ENCODE data around the gene KIRREL3. TPM values are rescaled to one million over a fixed set of nuclear protein-coding genes. Genes with fewer than 3 reads are reported as not detected.

Gene KIRREL3
- total RNA-seq, 3 donors from 2014 or later, result 0.32 to 0.33 TPM; not detected in 1

DNA sequence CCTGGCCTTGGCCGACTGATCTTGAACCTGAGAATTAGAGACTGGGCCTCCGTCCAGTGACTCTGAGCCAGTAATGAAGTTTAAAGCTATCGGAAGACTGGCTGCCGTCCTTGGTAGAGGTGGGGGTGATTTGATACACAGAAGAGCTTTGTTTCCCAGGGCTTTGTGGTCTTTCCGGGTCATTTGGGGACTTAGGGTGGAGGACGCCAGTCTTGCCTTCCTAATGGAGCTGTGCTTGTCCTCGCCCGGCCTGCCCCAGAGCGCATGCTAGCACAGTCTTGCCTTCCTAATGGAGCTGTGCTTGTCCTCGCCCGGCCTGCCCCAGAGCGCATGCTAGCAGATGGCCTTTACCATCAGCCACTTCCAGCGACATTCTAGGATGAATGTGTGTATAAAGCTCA lies 579.3 kb downstream of the KIRREL3 start:
- no peaks in the 10 kb centered on the region for H3K27me3 ChIP-seq
- H3K4me1 ChIP-seq, result peaks cover 5 to 9% of the 10 kb centered on the region in 2 donors
- peak overlapping the region; percentile 60 to 61 for H3K27ac ChIP-seq
- no peak overlapping the region for H3K4me3 ChIP-seq
- DNase-seq (ENCODE audit: low spot score in 2 of 2), result no peak
- no peaks in the 10 kb centered on the region for H3K36me3 ChIP-seq
- intact Hi-C loops (cut with DNase I; ENCODE audit: low total_unique reads), result no loop called here
- H3K9me3 ChIP-seq, result no peaks in the 10 kb centered on the region
- no peak for TF ChIP-seq POLR2AphosphoS5 (IDR thresholded peaks at IDR 0.05)
- TF ChIP-seq, protein P1, sequence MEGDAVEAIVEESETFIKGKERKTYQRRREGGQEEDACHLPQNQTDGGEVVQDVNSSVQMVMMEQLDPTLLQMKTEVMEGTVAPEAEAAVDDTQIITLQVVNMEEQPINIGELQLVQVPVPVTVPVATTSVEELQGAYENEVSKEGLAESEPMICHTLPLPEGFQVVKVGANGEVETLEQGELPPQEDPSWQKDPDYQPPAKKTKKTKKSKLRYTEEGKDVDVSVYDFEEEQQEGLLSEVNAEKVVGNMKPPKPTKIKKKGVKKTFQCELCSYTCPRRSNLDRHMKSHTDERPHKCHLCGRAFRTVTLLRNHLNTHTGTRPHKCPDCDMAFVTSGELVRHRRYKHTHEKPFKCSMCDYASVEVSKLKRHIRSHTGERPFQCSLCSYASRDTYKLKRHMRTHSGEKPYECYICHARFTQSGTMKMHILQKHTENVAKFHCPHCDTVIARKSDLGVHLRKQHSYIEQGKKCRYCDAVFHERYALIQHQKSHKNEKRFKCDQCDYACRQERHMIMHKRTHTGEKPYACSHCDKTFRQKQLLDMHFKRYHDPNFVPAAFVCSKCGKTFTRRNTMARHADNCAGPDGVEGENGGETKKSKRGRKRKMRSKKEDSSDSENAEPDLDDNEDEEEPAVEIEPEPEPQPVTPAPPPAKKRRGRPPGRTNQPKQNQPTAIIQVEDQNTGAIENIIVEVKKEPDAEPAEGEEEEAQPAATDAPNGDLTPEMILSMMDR (IDR thresholded peaks at IDR 0.05), result no peak
- TF ChIP-seq POLR2A (IDR thresholded peaks at IDR 0.05), result no peak

DNA sequence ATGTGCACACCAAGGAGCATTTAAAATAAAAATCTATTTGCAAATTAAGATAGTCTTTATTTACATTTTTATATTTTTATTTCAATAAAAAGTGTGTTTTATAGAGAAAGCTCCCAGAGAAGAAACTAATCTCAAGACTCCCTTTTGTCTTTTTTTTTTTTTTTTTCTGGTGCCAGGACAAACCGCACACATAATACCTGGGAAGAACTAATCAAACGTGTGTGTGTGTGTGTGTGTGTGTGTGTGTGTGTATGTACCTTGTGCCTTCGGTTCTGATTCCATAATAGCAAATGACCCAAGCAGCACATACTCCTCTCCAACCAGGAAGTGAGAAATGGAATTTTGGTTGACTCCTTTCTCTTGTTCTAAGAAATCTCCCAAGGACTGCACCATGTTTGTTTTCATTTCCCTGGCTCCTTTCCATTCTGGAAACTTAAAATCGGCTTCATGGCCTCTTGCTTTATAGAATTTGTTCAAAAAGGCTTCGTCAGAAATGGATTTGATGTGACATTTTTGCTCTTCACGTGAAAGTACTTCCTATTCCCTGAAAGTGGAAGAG lies 579.8 kb downstream of the KIRREL3 start:
- peaks cover 8 to 14% of the 10 kb centered on the region in 2 donors for H3K4me1 ChIP-seq
- no peaks in the 10 kb centered on the region for H3K9me3 ChIP-seq
- peak overlapping the region; percentile 60 to 61 for H3K27ac ChIP-seq
- TF ChIP-seq, protein P1 (IDR thresholded peaks at IDR 0.05), result no peak
- intact Hi-C loops (cut with DNase I; ENCODE audit: low total_unique reads), result no loop called here
- no peak overlapping the region for H3K4me3 ChIP-seq
- no peaks in the 10 kb centered on the region for H3K36me3 ChIP-seq
- H3K27me3 ChIP-seq, result no peaks in the 10 kb centered on the region
- no peak for DNase-seq (ENCODE audit: low spot score in 2 of 2)

DNA sequence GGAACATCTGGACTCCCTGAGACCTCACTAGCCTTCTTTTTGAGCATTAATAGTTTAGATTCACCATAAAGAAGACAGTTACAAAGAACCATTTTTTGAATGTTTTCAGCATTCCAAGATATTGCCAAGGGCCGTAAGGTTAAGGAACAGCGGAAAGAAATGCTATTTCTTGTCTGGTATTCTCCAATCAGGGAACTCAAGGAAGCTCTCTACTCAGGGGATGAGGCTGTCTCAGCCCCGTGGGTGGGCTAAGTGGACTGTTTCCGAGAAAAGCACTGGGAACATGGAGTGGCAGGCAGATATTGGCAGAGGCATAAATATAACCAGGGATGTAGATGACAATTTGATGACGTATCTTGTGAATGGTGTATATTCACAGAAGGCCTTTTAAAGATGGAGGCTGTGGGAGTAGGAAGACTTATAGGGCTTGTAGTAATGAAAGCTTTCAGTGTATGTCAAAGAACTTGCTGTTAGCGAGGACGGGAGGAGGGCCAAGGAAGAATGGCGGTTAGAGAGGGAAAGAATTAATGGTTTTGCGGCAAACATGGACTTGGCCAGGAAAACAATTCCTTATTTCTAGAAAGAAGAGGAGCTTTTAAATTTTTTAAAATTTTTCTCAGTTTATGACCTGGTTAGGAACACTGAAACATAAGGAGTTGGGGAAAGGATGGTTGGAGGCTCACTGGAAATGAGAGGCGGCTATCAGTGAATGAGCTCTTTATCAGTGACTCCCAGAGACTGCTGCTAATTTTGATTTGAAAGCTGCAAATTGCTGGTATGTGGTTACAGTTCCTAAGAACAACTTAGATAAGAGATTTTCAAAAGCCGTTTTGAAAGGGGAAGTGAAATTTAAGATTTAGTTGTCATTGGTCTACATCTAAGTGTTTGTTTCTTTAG lies 580.5 kb downstream of the KIRREL3 start:
- TF ChIP-seq POLR2AphosphoS5 (IDR thresholded peaks at IDR 0.05) (peak in 1 of 3 donors; percentile 41), POLR2A (IDR thresholded peaks at IDR 0.05) (no peak)
- intact Hi-C loops (cut with DNase I; ENCODE audit: low total_unique reads), result no loop called here
- Histone ChIP-seq H3K27me3 (no peaks in the 10 kb centered on the region), H3K4me1 (peaks cover 15 to 21% of the 10 kb centered on the region in 2 donors), H3K9me3 (no peaks in the 10 kb centered on the region), H3K27ac (peak overlapping the region in 1 of 2 donors; percentile 30), H3K4me3 (no peak overlapping the region), H3K36me3 (no peaks in the 10 kb centered on the region)
- no peak for DNase-seq (ENCODE audit: low spot score in 2 of 2)

DNA sequence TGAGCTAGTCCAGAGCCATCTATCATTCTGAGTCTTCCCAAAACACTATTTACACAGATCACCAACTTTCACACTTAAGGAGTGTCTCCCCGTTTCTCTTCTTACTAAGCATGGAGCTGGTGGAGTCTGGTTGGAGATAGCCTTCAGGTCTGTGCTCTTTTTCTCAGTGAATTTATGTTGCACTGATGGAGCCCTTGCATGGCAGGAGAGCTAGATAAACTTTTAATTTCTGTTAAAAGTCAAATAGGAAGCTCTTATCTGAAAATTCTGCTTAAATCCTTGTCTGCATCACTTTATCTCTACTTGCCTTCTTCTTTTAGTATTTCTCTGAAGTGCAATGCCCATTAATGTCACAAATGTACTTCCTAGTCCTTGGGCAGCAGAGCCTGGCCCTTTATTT lies 581.7 kb downstream of the KIRREL3 start:
- Histone ChIP-seq H3K4me3 (no peak overlapping the region), H3K27ac (peak overlapping the region in 1 of 2 donors; percentile 5), H3K36me3 (no peaks in the 10 kb centered on the region), H3K4me1 (peaks cover 16 to 23% of the 10 kb centered on the region in 2 donors), H3K9me3 (no peaks in the 10 kb centered on the region), H3K27me3 (no peaks in the 10 kb centered on the region)
- intact Hi-C loops (cut with DNase I; ENCODE audit: low total_unique reads), result no loop called here
- DNase-seq (ENCODE audit: low spot score in 2 of 2), result no peak
- TF ChIP-seq, protein P1 (IDR thresholded peaks at IDR 0.05), result no peak
- TF ChIP-seq POLR2AphosphoS5 (IDR thresholded peaks at IDR 0.05), result no peak

DNA sequence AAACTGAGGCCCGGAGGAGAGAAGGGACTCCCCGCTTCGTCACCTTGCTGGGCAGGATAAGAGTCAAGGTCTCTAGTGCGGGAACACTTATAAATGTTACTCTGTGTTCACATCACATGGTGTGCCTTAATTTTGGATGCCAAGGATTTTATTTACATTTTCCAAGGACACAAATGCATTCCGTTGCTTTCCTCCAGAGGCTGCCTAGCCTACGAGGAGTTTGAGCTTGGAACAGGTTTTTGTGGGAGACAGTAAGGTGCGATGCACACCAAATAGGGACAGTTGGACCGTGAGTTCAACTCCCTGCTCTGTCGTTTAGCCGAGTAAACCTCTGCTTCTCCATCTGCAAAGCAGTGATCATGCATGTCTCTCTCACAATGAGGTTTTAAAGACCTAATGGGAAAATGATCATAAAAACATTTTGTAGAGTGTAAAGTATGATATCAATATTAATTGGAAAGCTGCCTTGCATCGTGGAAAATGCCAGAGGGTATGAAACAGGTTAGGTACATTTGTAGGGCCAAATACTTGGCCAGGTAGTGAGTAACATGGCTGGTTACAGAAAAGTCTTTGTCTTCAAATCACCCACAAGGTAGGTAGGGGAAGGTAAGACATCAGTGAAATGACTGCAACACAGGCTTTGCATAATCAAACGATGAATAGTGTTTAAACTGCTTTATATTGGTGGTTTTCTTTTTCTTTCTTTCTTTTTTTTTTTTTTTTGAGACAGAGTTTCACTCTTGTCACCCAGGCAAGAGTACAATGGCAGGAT lies 583.3 kb downstream of the KIRREL3 start:
- peak overlapping the region; percentile 79 to 90 for H3K27ac ChIP-seq
- H3K4me1 ChIP-seq, result peaks cover 16 to 23% of the 10 kb centered on the region in 2 donors
- TF ChIP-seq, protein P1 (IDR thresholded peaks at IDR 0.05), result no peak
- no peak for TF ChIP-seq POLR2A (IDR thresholded peaks at IDR 0.05)
- TF ChIP-seq POLR2AphosphoS5 (IDR thresholded peaks at IDR 0.05), result peak in 1 of 3 donors; percentile 29
- no peaks in the 10 kb centered on the region for H3K27me3 ChIP-seq
- H3K36me3 ChIP-seq, result no peaks in the 10 kb centered on the region
- H3K9me3 ChIP-seq, result no peaks in the 10 kb centered on the region
- DNase-seq (ENCODE audit: low spot score in 2 of 2), result no peak
- intact Hi-C loops (cut with DNase I; ENCODE audit: low total_unique reads), result no loop called here
- H3K4me3 ChIP-seq, result peak overlapping the region in 2 of 3 donors; percentile 53 to 69
